T-helper 1 cell (primary cell): ENCODE measurements around the gene ANAPC16.
"Not testable (repeated sequence)": the region's sequence is repeated elsewhere in the genome, so short reads cannot be mapped to it uniquely, and the experiment has no call there.

Experiments
- DNase-seq, 5 donors: peaks; one replicate each; pipeline ENCODE4 v3.0.0-alpha.2; 2012 to 2020

ANAPC16 gene

DNA sequence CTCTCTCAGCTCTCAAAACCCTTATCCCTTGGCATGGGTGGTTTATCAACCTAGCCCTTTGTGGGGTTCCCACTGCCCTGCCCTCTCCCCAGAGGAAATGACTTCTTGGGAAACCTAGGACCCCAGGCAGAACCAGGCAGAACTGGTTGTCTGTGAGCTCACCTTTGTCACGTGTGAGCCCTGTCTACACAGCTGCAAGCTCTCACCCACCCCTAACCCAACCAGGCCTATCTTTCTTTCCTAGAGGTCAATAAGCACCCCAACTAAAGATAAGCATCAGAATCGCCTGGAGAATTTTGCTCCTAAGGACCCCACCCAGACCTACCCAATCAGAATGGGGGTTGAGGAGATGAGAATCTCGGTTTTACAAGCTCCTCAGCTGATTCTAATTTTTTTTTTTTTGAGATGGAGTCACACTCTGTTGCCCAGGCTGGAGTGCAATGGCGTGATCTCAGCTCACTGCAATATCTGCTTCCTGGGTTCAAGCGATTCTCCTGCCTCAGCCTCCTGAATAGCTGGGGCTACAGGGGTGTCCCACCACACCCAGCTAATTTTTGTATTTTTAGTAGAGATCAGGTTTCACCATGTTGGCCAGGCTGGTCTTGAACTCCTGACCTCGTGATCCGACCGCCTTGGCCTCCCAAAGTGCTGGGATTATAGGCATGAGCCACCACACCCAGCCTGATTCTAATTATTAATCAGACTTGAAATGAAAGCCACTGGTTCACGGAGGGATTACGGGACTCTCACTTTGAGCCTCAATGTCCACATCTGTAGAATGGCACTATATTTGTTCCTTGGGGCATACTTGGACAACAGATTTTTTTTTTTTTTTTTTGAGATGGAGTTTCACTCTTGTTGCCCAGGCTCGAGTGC, 50.4 kb downstream of the ANAPC16 start:
- DNase-seq, result no peak

DNA sequence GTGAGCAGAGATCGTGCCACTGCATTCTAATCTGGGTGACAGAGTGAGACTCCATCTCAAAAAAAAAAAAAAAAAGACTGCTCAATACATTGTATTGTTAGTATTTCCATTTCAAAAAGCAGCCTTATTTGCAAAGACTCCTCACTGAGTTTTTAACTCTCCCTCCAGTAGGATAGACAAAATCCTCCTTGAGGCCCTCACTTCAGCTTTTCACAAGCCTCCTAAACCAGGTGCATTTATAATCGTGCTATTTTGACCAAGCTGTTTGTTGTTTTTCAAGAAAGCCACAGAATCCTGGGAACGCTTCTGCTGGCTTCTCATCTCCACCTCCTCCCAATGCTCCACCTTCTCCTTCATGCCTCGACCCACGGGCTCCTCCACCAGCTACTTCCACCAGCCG, 51.6 kb downstream of the ANAPC16 start:
- DNase-seq, result no peak

DNA sequence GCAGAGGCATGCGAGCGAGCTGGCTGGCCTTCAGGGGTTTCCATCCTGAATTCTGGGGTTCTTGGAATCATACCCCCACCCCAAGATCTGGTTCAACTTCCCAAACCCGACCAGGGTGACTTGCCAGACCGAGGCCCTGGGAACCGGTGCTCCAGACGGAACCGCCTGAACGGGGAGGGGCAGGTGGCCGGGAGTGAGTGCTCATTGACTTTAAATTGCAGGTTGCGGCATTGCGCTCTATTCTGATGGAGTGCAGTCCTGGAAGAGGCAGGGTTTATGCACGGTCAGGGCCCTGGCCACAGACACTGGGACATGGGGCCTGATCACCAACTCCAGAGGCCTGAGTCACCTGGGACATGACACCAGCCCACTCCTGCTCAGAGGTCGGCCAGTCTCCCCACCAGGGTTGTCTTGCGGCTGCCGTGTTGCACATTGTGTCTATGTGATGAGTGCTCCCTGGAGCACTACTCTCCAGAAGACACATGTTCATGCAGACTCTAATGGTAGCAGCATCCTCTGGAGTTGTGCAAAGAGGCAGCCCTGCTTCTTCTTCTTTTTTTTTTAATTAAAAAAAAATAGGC, 52.1 kb downstream of the ANAPC16 start:
- DNase-seq, result no peak

DNA sequence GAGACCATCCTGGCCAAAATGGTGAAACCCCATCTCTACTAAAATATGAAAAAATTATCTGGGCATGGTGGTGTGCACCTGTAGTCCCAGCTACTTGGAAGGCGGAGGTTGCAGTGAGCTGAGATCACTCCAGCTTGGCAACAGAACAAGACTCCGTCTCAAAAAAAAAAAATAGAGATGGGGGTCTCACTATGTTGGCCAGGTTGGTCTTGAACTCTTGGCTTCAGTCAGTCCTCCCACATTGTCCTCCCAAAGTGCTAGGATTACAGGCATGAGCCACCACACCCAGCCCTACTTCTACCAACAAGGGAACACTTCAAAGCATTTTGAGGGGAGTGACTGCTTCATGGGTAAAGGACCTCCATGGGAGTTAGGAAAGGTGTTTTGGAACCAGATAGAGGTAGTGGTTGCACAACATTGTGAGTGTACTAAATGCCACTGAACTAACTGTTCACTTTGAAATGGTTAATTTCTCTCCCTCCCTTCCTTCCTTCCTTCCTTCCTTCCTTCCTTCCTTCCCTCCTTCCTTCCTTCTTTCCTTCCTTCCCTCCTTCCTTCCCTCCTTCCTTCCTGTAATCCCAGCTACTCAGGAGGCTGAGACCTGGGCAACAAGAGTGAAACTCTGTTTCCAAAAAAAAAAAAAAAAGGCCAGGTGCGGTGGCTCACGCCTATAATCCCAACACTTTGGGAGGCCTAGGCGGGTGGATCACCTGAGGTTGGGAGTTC, 52.8 kb downstream of the ANAPC16 start:
- DNase-seq, result not testable (repeated sequence)

DNA sequence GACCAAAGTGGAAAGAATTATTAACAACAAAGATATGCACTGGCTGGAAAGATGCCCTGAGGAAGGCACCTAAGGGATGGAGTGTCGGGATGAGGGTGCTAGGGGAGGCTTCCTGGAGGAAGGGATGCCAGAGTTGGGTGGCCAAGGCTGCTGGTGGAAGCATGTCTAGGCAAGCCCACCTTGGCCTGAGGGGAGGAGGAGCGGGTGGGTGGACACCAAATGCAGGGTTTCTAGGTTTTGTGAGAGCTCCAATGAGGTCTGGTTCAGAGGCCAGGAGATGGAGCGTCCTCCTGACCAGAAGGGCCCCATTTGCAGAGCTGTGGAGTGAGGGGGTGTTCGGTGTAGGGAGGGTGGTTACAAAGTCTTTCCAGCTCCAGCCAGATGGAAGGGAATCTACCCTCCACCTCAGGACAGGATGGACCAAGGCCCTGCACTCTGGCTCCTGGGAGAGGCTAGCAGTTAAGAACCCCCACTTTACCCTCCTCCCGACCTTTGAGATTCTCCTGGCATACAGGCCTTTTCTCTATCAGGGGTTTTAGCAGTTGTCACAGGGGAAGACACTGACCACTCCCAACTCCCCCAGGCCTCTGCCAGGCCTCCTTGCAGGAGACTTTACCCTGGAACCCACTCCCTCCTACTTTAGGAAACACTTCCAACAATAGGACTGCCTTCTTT, 54.9 kb downstream of the ANAPC16 start:
- DNase-seq, result no peak

DNA sequence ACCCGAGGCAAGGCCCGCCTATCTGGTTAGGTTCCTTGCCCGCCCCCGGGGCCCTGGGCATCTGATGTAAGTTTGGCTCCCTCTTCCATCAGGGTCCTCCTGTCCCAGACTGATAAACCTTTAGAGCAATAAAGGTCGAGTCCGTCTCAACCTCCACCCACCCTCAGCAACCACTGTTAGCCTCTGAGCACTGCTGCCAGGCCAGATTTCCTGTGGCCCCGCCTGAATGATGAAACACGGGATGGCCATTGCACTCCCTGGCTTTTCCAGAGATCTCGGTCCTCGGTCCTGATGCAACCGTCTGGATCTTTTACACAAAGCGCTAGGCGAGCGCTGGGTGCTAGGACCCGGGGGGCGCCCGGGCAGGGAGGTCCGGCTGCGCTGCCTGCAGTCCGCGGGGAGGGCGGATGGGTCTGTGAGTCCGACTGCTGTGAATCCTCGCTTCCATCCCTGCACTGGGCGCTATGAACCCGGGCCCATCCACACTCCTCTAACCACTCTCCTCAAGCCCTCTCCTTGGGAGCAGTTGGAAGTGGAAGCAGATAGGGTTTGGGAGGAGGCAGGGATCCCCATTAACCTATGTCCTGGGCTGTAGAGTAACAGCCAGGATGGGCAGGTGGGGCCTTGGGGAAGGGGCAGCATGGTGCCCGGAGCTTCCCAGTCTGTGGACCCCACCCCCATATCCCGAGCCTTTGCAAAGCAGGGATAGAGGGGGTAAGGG, 57.0 kb downstream of the ANAPC16 start:
- peak in 1 of 5 donors; percentile 80 for DNase-seq

DNA sequence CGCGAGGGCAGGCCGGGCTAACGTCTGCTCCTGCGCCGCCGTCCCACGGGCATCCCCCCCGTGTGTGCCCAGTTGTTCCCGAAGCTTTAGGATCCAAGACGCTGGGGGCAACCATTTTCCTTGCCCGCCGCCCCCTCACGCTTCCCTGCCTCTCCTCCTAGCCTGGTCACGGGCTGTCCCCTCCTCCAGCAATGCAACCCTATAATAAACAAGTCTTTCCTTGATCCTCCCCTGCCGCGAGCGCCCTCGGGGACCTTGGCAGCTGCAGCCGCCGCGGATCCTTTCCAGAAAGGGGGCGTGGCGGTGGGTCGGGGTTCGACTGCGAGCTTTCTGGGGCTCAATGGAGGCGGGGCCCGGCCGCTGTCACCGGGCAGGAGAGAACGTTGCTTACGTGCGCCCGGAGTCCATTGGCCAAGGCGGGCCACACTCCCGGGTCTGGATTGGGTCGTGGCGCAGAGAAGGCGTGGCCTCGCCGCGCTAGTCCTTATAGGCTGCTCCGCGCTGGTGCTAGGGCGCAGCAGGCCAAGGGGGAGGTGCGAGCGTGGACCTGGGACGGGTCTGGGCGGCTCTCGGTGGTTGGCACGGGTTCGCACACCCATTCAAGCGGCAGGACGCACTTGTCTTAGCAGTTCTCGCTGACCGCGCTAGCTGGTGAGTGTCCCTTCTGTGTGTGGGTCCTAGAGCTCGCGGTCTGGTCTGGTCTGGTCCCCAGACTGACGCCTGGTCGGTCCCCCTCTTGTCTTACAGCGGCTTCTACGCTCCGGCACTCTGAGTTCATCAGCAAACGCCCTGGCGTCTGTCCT, 57.8 kb downstream of the ANAPC16 start, which contains the start of gene DDIT4:
Gene DDIT4 (plus strand): TSS at position 515 of the 803 bp plus-strand sequence. CDS start 293 bp downstream, outside the sequence.
- DNase-seq, result peak; percentile 93 to 100 (median 96)

DNA sequence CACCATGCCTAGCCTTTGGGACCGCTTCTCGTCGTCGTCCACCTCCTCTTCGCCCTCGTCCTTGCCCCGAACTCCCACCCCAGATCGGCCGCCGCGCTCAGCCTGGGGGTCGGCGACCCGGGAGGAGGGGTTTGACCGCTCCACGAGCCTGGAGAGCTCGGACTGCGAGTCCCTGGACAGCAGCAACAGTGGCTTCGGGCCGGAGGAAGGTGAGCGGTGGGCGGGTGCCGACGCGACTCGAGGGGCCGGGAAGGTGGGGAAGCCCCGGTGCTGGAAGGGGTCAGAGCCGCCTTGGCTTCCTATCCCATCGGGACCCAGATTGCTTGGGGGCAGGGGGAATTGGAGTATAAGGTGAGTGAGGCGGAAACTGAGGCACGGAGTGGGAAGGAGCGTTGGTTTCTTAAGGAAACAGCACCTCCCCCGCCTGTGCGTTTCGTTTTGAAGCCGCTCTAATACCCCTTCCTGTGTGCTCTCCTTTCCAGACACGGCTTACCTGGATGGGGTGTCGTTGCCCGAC, 58.5 kb downstream of the ANAPC16 start:
- no peak for DNase-seq

DNA sequence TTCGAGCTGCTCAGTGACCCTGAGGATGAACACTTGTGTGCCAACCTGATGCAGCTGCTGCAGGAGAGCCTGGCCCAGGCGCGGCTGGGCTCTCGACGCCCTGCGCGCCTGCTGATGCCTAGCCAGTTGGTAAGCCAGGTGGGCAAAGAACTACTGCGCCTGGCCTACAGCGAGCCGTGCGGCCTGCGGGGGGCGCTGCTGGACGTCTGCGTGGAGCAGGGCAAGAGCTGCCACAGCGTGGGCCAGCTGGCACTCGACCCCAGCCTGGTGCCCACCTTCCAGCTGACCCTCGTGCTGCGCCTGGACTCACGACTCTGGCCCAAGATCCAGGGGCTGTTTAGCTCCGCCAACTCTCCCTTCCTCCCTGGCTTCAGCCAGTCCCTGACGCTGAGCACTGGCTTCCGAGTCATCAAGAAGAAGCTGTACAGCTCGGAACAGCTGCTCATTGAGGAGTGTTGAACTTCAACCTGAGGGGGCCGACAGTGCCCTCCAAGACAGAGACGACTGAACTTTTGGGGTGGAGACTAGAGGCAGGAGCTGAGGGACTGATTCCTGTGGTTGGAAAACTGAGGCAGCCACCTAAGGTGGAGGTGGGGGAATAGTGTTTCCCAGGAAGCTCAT, 59.0 kb downstream of the ANAPC16 start:
- DNase-seq, result peak; percentile 27 to 86 (median 63)

DNA sequence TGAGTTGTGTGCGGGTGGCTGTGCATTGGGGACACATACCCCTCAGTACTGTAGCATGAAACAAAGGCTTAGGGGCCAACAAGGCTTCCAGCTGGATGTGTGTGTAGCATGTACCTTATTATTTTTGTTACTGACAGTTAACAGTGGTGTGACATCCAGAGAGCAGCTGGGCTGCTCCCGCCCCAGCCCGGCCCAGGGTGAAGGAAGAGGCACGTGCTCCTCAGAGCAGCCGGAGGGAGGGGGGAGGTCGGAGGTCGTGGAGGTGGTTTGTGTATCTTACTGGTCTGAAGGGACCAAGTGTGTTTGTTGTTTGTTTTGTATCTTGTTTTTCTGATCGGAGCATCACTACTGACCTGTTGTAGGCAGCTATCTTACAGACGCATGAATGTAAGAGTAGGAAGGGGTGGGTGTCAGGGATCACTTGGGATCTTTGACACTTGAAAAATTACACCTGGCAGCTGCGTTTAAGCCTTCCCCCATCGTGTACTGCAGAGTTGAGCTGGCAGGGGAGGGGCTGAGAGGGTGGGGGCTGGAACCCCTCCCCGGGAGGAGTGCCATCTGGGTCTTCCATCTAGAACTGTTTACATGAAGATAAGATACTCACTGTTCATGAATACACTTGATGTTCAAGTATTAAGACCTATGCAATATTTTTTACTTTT, 59.7 kb downstream of the ANAPC16 start:
- DNase-seq, result peak in 1 of 5 donors; percentile 48

DNA sequence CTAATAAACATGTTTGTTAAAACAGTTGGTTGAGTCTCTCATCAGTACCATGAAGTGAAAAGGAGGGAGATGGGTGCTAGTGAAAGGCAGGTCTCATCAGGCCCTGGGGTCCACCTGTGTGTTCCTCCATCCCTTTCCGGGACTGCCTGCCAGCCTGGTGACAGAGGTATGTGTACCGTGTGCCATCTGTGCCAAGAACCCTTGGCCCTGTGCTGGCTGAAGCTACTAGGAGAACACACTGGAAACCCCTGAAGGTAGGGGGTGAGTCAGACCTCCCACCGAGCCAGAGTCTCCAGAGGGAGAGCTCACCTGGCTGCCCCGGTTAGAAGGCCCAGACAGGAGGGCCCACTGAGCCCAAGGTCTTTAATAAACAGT, 60.2 kb downstream of the ANAPC16 start:
- DNase-seq, result peak in 1 of 5 donors; percentile 45

DNA sequence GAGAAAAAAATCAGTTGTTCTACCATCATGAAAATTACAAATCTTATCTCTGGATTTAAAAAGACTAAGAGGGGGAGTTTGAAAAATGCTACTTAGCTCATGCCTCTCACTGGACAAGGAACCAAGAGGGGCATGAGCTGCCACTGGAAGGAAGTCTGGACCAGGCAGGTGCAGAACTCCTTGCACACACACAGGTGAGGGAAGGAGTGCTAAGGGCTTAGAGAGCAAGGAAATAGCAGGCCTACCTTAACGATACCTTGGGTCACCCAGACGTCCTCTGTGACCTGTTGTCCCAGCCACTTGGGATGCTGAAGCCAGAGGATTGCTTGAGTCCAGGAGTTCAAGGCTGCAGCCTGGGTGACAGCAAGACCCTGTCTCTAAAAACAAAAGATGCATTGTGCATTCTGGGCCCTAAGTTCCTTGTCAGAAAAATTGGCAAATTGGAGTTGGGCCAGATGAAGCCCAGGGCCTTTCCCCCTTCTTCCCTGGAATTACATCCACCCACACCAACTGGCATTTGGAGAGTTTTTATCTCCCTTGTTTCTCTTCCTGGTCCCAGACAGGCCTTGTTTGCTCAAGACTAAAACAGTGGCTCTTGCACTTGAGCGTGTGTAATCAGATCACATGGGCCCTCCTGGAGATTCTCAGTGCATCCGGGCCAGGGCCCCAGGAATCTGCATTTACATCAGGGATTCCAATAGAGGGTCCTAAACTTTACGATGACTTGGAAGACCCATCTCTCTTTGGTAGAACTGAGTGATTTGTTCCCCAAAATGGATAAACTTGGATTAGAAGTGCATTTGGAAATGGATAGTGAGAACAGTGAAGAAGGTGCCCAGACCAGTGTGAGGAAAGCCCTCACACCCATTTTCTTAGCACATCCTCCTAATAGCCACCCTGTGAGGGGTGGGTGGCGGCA, 60.9 kb downstream of the ANAPC16 start:
- peak in 1 of 5 donors; percentile 46 for DNase-seq

DNA sequence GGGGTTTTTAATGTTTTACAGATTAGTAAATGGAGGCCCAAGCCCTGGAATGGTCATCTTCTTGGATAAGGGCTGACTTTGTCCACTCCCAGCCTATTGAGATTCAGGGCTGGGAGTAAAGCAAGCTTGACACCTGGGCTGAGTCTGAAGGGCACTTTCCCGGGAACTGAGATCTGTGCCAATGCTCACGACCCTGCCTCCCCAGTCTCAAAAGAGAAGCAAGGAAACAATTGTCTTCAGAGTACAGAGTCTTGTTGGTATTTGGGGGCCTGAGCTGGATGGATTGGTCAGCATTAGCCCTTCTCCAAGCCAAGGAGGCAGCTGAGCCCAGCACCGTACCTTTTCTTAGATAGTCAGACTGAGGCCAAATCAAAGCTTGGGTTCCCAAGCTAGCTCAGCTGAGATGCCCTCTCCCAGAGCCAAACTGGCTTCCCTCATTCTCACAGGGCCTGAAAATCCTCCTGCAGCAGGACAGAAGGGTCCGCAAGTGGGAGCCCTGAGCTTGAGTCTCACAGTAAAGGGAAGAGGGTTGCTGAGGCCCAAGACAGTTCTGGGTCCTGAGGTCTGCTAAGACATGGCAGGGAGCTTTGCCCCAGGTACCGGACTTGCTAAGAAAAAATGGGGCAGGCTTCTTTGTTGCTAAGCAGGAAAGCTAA, 61.7 kb downstream of the ANAPC16 start:
- no peak for DNase-seq

DNA sequence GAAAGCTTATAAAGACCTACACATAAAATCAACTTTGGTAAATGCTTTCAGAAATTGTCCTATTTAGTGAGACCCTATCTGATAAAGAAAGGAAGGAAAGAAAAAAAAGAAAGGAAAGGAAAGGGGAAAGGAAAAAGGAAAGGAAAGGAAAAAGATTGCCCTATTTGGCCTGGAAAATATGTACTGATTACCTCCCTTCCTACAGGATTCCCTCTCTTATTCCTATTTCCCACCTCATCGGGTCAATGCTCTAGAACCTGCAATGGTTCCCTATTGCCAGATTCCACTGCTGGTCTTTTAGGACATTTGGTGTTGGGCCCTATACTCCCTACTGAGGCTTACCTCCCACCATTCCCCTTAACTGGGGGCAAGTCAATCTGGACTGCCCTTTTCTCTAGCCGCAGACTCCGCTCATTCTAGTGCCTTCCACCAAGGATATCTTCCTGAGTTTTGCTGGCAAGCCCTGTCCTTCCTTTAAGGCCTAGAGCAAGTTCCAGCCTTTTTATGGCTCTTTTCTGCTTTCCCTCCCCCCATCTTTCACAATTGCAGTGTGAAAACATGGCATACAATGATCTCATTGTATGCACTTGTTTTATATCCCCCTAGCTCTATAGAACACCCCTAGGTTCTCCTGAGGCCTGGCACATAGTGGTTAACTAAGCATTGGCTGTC, 62.3 kb downstream of the ANAPC16 start:
- no peak for DNase-seq

DNA sequence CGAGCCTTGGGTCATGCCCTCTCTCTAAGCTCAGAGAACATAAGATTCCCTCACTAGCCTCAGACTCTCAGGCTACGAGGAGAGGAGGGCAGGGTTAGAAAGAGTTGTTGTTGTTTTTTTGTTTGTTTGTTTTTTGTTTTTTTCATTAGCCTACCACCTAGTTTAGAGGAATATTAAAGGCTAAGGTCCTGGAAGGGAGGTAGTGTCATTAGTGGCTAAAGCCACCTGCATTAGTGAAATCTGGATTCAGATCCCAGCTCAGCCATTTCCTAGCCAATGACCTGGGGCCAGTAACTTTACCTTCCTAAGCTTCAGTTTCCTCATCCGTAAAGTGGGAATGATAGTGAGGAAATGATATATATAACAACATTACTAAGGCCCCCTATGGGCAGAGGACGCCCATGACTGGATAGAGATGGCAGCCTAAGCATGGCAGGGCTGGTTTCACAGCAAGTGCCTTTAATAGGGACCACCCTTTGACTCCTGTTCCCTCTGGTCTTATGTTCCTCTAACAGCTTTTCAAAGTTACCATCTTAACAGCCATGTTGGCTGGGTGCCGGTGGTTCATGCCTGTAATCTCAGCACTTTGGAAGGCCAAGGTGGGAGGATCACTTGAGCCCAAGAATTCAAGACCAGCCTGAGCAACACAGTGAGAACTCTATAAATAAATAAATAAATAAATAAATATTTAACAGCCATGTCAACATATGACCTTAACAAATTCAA, 63.0 kb downstream of the ANAPC16 start:
- no peak for DNase-seq

DNA sequence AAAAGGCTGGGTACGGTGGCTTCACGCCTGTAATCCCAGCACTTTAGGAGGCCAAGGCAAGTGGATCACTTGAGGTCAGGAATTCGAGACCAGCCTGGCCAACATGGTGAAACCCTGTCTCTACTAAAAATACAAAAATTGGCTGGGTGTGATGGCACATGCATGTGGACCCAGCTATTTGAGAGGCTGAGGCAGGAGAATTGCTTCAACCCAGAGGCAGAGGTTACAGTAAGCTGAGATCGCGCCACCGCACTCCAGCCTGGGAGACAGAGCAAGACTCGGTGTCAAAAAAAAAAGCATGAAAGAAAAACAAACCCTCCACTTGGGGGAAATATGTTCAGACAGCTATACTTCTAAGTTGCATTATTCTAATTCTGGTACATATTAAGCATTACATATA, 63.8 kb downstream of the ANAPC16 start:
- DNase-seq, result not testable (repeated sequence)

DNA sequence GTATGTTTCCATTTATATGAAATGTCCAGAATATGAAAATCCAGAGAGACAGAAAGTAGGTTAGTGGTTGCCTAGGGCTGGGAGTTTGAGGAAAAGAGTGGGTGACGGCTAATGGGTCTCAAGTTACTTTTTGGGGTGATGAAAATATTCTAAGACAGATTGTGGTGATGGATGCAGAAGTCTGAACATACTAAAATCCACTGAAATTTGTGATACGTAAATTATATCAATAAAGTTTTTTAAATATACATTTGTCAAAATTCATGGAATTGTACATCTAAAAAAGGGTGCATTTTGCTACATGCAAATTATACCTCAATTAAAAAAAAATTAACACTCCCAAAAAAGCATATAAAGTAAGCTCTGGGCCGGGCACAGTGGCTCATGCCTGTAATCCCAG, 67.3 kb downstream of the ANAPC16 start:
- DNase-seq, result no peak
